NT2/D1 (cell line): ENCODE results near the gene GPR176.

Experiments used
- SUZ12 ChIP-seq: IDR thresholded peaks from 2 replicates; pipeline ENCODE4 v1.6.1; 2011; ENCODE audit not compliant: insufficient read length, insufficient read depth; ENCODE audit errors: extremely low read depth
- YY1 ChIP-seq: IDR thresholded peaks from 2 replicates; pipeline ENCODE4 v1.6.1; 2011; ENCODE audit not compliant: insufficient read length, insufficient read depth
- ZNF274 ChIP-seq: IDR thresholded peaks from 2 replicates; pipeline ENCODE4 v1.6.1; 2011; ENCODE audit warnings: mild to moderate bottlenecking, low read depth, low read length

GRCh38 chr15:39888243-39888642 lies 31.8 kb downstream of the GPR176 start:
- TF ChIP-seq ZNF274 (no peak), YY1 (no peak), SUZ12 (no peak)
